HG03159 (cell line): ENCODE results near the gene SMOC2.
"Not testable (repeated sequence)": the region's sequence is repeated elsewhere in the genome, so short reads cannot be mapped to it uniquely, and the experiment has no call there.

Experiments used
- ATAC-seq: cut with Tn5 transposase; IDR thresholded peaks from one replicate; pipeline ENCODE4 v1.9.1; 2021; ENCODE audit warnings: mild to moderate bottlenecking, moderate library complexity; ENCODE audit not compliant: unreplicated experiment

SMOC2 gene

GRCh38 chr6:168699631-168700295 is 258.8 kb downstream of the SMOC2 start:
- no peak for ATAC-seq

- no peak for ATAC-seq
Measured at GRCh38 chr6:168700880-168701279, 259.9 kb downstream of the SMOC2 start.

DNA sequence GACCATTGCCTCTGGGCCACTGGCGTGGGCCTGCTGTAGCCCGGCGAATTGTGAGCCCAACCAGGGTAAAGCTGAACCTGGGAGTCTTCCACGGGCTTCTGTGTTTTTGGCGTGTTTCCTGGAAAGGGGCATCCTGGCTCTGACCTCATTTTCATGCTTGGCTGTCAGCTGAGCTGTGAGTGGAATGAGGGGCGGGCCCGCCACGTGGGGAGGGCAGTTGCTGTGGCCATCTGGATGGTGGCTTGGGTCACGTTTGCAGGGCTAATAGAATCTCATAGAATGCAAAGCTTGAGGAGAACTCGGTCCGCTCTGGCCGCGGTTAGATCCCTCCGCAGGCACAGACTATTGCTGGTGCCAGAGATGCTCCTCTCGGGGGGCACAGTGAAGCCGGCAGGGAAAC is 263.0 kb downstream of the SMOC2 start:
- no peak for ATAC-seq

DNA sequence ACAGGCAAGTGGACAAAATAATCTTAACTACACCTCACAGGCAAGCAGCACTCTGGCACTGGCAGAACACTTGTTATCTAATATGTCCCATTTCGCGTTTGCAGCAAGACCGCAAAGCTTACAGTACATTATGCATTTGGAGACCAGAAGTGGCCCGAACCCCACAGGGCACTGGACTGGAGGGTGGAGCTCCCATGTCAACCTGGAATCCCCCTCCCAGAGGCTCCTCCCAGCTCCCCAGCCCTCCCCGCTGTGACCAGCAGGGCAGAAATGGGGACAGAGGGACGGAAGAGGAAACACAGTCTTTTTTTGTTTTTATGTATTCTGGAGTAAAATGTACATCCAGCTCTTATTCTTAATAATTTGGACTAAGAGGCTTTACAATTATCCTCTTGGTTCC is 263.7 kb downstream of the SMOC2 start:
- ATAC-seq, result no peak

GRCh38 chr6:168705271-168705670 is 264.3 kb downstream of the SMOC2 start:
- ATAC-seq, result not testable (repeated sequence)

- ATAC-seq, result no peak
Measured at GRCh38 chr6:168706471-168707177, 265.6 kb downstream of the SMOC2 start.

- ATAC-seq, result no peak
Measured at GRCh38 chr6:168708526-168708925, 267.5 kb downstream of the SMOC2 start.

- ATAC-seq, result no peak
Measured at GRCh38 chr6:168708984-168709383, 268.0 kb downstream of the SMOC2 start.

- no peak for ATAC-seq
Measured at GRCh38 chr6:168709390-168709789, 268.4 kb downstream of the SMOC2 start.

GRCh38 chr6:168709991-168710390 is 269.0 kb downstream of the SMOC2 start:
- ATAC-seq, result no peak

GRCh38 chr6:168711049-168711640 is 270.2 kb downstream of the SMOC2 start:
- ATAC-seq, result no peak

DNA sequence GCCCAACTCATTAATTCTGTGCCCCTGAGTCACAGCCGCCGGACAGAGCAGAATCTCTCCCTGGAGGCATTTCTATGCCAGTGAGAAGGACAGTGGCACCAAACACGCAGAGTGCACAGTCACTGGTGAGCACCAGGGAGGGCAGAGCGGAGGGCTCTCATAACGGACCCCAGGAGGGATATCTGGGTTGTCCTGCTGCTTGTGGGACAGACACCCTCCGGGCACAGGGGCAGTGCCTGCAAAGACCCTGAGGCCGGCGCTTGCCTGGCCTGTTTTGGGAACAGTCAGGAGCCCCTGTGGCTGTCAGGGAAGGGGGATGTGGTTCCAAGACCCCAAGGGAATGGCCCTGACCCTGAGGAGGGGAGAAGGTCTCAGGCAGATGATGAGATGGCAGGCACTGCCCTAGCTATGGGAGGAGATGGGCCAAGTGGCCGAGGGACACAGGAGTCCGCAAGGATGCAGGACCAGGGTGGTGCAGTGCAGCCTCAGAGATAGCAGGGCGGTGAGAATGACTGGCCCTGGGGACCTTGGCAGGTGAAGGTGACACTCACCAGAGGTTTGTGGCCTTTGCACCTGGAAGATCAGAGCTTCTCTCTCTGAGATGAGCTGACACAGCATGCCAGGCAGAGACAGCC is 270.8 kb downstream of the SMOC2 start:
- no peak for ATAC-seq

GRCh38 chr6:168712993-168713392 is 272.0 kb downstream of the SMOC2 start:
- no peak for ATAC-seq

GRCh38 chr6:168713839-168714238 is 272.9 kb downstream of the SMOC2 start:
- no peak for ATAC-seq

DNA sequence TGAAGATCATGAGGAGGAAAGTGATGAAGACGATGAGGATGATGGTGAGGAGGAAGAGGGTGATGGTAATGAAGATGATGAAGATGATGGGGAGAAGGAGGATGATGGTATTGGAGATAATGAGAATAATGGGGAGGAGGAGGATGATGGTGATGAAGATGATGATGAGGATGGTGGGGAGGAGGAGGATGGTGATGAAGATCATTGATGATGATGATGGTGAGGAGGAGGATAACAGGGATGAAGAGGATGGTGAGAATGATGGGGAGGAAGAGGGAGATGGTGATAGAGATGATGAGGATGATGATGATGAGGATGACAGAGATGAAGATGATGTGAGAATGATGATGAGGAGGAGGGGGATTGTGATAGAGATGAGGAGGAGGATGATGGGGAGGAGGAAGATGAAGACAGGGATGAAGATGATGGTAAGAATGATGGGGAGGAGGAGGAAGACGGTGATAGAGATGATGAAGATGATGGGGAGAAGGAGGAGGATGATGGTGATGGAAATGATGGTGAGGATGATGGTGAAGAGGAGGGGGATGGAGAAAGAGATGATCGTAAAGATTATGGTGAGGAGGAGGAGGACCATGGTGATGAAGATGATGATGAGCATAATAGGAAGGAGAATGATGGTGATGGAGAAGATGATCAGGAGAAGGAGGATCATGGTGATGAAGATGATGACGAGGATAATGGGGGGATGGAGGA is 273.7 kb downstream of the SMOC2 start:
- ATAC-seq, result no peak

GRCh38 chr6:168715643-168716481 is 274.9 kb downstream of the SMOC2 start:
- no peak for ATAC-seq

GRCh38 chr6:168716581-168716980 is 275.6 kb downstream of the SMOC2 start:
- ATAC-seq, result no peak

- ATAC-seq, result no peak
Measured at GRCh38 chr6:168717491-168717890, 276.5 kb downstream of the SMOC2 start.
